GM18909 (cell line): ENCODE results near the gene ARPC1B.
A peak's percentile ranks its signal among the peaks of the same experiment; 100 is the strongest.
"Not testable (repeated sequence)": the region's sequence is repeated elsewhere in the genome, so short reads cannot be mapped to it uniquely, and the experiment has no call there.

Source experiments
- ATAC-seq: cut with Tn5 transposase; IDR thresholded peaks from one replicate; pipeline ENCODE4 v1.9.1; 2021; ENCODE audit warnings: mild to moderate bottlenecking; ENCODE audit not compliant: unreplicated experiment, poor library complexity

The ARPC1B gene

GRCh38 chr7:99366646-99367045 lies 7.9 kb upstream of the ARPC1B start:
- no peak for ATAC-seq

DNA sequence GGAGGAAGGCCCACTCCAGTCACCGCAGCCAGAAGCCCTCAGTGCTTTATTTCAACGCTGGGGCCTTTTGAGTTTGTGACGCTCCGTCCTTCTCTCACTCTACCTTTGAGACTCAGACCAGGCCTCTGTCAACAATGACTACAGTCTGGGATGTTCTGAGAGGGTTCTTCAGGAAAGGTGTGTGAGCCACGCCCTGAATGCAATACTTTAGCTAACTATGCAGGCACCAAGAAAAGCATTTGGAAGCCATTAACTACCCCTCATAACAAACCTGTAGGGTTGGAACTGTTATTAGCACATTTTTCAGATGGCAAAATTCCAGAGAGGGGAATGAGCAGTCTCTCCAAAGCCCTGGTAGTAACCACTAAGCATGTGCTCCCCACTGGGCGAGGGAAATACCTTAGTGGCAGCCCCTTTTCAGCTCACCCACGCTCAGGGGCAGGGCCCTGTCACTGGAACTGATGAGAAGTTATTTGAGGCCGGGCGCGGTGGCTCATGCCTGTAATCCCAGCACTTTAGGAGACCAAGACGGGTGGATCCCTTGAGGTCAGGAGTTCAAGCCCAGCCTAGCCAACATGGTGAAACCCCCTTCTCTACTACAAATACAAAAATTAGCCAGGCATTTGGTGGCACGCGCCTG lies 5.7 kb upstream of the ARPC1B start:
- ATAC-seq: no peak

- no peak for ATAC-seq
Observed at GRCh38 chr7:99369767-99370391, 4.7 kb upstream of the ARPC1B start.

DNA sequence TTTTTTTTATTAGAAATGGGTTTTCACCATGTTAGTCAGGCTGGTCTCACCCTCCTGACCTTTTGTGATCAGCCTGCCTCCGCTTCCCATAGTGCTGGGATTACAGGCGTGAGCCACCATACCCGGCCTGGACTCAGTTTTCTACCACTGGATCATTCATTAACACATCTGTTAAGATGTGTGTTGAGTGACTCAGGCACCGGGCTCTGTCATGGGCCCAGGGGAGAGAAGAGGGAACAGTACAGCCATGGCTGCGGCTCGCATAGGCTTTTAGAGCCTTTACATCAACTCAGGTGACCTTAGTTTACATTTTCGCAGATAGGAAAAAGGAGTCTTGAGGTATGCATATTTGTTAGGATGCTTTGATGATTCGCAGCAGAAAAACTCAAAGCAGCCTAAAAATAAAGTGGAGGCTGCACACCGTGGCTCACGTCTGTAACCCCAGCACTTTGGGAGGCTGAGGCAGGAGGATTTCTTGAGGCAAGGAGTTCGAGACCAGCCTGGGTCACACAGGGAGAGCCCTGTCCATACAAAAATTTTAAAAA lies 3.1 kb upstream of the ARPC1B start:
- no peak for ATAC-seq

- no peak for ATAC-seq
Observed at GRCh38 chr7:99372275-99373090, 2.0 kb upstream of the ARPC1B start.

DNA sequence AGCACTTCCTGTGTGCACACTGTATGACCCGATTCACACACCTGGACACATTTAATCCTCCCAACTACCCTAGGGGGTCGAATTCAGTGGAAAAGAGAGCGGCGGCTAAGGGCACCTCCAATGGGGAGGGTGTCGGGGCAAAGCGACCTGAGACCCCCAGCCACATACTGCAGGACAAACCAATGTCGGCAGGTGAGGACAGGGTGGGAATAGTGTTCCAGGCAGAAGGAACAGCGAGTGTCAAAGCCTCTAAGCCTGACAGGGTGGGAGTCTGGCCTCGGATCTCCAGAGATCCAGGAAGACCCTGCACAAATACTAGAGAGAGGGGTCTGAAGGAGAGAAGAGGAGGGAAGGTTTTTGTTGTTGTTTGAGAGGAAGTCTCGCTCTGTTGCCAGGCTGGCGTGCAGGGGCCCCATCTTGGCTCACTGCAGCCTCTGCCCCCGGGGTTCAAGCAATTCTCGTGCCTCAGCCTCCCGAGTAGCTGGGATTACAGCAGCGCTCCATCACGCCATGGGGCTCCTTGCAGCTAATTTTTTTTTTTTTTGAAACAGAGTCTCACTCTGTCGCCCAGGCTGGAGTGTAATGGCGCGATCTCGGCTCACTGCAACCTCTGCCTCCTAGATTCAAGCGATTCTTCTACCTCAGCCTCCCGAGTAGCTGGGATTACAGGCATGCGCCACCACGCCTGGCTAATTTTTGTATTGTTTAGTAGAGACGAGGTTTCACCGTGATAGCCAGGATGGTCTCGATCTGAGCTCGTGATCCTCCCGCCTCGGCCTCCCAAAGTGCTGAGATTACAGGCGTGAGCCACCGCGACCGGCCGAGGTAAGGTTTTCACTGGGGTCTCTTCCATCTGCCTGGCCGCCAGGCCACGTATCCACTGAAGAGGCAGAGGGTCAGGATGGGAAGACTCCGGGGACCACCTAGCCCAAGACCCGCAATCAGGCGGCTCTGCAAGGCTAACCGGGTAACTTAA lies 1.2 kb upstream of the ARPC1B start:
- ATAC-seq: no peak

DNA sequence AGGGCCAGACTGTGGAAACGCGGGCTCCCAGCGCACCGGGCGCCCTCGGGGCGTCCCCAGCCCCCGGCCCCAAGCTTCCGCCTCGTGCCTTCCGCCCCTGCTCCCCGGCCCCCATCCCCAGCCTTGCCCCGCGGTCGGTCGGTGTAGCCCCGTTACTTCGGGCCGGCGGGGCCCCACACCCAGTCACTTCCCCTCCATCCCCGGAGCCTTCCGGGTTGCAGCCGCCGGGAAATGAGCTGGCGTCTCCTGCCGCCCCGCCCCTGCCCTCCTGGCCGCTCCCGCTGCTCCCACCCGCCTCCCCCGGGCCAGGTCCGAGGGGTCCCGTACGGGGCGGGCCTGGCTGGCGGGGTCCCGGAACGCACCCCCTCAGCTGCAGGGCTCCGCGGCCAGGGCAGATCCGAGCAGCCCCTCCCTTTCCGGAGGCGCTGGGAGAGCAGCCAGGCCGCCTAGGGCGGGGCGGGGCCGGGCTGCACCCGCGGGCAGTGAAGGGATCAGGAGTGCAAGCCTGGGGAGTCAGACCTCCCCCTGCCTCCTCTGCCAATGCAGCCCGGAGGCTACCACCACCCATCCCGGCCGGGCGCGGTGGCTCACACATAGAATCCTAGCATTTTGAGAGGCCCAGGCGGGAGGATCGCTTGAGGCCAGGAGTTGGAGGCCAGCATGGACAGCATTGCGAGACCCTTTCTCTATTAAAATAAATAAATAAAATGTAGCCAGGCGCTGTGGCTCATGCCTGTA lies 709 bp downstream of the ARPC1B start:
- ATAC-seq: peak; percentile 51

DNA sequence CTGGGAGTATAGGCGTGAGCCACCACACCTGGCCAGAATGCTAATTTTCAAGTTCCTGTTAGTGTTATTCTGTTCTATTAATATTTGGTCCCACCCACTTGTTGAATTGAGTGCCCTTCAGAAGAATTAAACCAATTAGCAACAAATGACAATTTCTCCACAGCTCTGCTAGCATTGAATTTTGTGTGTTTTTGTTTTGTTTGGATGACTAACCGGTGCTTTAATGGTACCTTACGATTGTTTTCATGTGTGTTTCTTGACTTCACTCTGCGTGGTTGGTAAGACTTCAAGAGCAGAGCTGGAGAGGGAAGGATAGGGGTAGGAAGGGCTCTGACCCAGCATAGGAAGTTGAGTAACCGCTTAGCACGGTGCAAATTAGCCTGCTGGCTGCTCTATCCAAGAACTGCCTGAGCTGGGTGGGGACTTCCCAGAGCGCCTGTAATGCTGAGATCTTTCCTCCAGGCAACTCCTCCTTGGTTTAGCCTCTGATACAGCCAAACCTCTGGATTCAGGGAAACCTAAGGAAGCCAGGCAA lies 4.6 kb downstream of the ARPC1B start:
- ATAC-seq: no peak

GRCh38 chr7:99379693-99380031 lies 5.1 kb downstream of the ARPC1B start:
- ATAC-seq: not testable (repeated sequence)

DNA sequence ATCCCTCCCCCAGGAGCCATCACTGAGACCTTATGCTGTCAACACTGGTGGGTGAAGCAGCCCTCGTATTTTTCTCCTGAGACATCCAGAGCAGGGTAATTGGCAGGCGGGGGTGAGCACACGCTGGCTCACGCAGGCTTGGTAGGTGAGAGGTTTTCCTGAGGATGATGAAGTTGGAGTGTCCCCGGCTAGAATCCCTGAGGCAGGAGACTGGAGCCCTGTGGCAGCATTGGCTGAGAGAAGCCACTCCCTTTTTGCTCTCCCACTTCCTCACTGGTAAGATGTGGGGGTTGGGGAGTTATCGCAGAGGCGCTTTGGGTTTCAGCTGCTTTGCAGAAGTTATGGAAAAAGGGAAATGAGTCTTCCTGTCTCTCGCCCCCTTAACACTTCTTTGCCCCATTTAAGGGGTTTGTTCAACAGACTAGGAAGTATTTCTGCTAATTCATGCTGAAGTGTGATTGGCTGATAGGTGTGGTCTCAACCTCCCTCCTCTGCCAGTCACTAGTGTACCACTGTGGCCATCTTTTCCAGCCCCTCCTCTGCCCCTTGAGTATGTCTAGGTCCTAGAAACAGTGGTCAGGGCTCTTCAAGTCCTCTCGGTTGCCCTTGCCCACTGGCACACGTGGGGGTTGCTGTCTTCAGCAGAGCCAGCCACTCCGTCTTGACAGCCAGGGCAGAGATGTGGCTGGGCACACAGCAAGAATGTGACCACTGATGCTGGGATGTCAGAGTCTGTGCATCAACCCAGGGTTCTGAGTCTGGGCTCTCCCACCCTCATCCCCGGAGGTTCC lies 5.7 kb downstream of the ARPC1B start:
- peak; percentile 38 for ATAC-seq

GRCh38 chr7:99380823-99381663 lies 6.5 kb downstream of the ARPC1B start:
- ATAC-seq: peak; percentile 83

GRCh38 chr7:99381664-99382075 lies 7.1 kb downstream of the ARPC1B start:
- no peak for ATAC-seq

DNA sequence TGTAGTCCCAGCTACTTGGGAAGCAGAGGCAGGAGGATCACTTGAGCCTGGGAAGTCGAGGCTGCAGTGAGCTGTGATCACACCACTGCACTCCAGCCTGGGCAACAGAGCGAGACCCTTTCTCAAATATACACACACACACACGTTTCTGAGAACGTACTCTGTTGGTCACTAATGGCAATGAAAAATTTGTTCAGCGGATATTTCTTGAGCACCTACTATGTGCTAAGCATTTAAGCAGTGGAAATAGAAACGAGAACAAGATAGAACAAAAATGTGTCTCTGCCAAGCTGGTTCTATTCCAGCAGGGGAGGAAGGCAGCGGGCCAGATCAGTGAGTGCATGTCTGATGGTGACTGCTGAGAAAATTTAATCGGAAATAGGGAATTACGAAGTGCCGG lies 8.7 kb downstream of the ARPC1B start:
- no peak for ATAC-seq

GRCh38 chr7:99383791-99384370 lies 9.4 kb downstream of the ARPC1B start:
- no peak for ATAC-seq

DNA sequence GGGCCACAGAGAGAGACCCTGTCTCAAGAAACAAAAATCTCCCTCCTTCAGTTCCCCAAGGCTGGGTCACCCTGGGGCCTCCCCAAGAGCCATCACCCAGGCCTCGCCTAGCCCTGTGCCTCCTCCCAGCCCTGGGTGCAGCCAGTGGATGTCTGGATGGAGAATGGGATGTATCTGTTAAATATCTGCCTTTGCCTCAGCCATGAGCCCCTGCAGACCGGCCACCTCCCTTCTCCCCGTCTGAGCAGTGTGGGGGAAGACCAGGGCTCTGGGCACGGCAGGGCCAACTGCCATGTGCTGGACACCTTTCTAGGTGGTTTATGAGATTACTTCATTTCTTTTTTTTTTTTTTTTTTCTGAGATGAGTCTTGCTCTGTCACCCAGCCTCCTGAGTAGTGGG lies 10.0 kb downstream of the ARPC1B start:
- no peak for ATAC-seq

DNA sequence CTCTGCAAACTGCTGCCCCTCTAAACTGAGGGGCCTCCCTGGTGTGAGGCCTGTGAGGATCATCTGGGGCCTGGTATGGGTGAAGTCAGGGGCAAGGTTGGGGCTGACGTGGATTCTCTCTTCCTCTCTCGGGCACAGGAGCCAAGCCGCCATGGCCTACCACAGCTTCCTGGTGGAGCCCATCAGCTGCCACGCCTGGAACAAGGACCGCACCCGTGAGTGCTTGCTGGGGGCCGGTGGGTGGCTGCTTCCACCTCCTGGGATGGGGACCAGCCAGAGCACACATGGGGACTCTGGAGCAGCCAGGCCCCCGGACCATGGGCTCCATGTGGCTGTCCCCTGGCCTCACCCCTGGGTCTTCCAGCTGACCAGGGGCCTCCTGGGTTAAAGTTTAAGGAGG lies 11.0 kb downstream of the ARPC1B start:
- no peak for ATAC-seq

- ATAC-seq: no peak
Observed at GRCh38 chr7:99386584-99387238, 12.2 kb downstream of the ARPC1B start.
